B cell (primary cell): Measurements from ENCODE around the gene LRRC14B. TPM values are rescaled to one million over a fixed set of nuclear protein-coding genes. Genes with fewer than 3 reads are reported as not detected.
"Not testable (repeated sequence)": the region's sequence is repeated elsewhere in the genome, so short reads cannot be mapped to it uniquely, and the experiment has no call there.

Experiments used
- ATAC-seq: fragments of 200-7000 bp; cut with Tn5 transposase; one replicate; pipeline ENCODE4 v1.10.0; 2021; ENCODE audit warnings: low read depth, mild to moderate bottlenecking, moderate number of reproducible peaks, moderate library complexity
- CTCF ChIA-PET: fragments of 350-600 bp; sonication (Branson Sonifier 250); formaldehyde crosslinking; loops from one replicate; lab custom pipeline; 2021; ENCODE audit warnings: antibody characterized with exemption, inconsistent platforms; lab: Charles Lee
- POLR2A ChIA-PET: fragments of 350-600 bp; sonication (Branson Sonifier 250); formaldehyde crosslinking; loops from one replicate; lab custom pipeline; 2021; ENCODE audit warnings: antibody characterized with exemption; lab: Charles Lee
- DNase-seq: peaks from one replicate; pipeline ENCODE4 v3.0.0; 2013
- H2AFZ ChIP-seq: 2 replicates; pipeline ENCODE4 v1.6.1; 2012; ENCODE audit warnings: mild to moderate bottlenecking, low read depth, low read length; ENCODE audit not compliant: insufficient read depth, poor library complexity, severe bottlenecking
- H3K27ac ChIP-seq, 2 donors: 1 replicate in 1 of 2; 2 replicates in 1 of 2; pipeline ENCODE4 v1.5.1; 2012 to 2013; ENCODE audit warnings: low read length in 2 of 2, mild to moderate bottlenecking in 2 of 2, moderate library complexity in 1 of 2
- H3K27me3 ChIP-seq, 4 experiments: fragments of 200-600 bp in 1 of 4; sonication (generic) in 1 of 4; replicated peaks in 1 of 4; 1 replicate in 2 of 4; 2 replicates in 2 of 4; pipeline versions ENCODE4 v1.6.1 to v1.7.0; 2013 to 2016; ENCODE audit warnings: low read length in 3 of 4, mild to moderate bottlenecking in 2 of 4, mixed read lengths in 1 of 4, moderate library complexity in 1 of 4; ENCODE audit not compliant: insufficient read depth in 4 of 4, control insufficient read depth in 3 of 4; ENCODE audit errors: control extremely low read depth in 1 of 4
- H3K36me3 ChIP-seq, 2 experiments: replicated peaks in 1 of 2; 1 replicate in 1 of 2; 2 replicates in 1 of 2; pipeline versions ENCODE4 v1.6.1 to v1.7.1; 2013; ENCODE audit warnings: low read length in 1 of 2; ENCODE audit not compliant: insufficient read depth in 2 of 2, control insufficient read depth in 1 of 2; ENCODE audit errors: control extremely low read depth in 1 of 2, extremely low read depth in 1 of 2
- H3K4me1 ChIP-seq, 2 donors: fragments of 200-600 bp in 1 of 2; sonication (generic) in 1 of 2; 1 replicate in 1 of 2; 2 replicates in 1 of 2; pipeline versions ENCODE4 v1.5.1 to v1.6.1; 2013 to 2017; ENCODE audit warnings: low read length in 2 of 2; ENCODE audit not compliant: control insufficient read depth in 2 of 2, insufficient read depth in 2 of 2
- H3K4me2 ChIP-seq: replicated peaks from 2 replicates; pipeline ENCODE3; 2012; ENCODE audit warnings: mild to moderate bottlenecking, low read depth, low read length; ENCODE audit not compliant: poor library complexity, severe bottlenecking
- H3K4me3 ChIP-seq, 5 experiments: fragments of 200-600 bp in 1 of 5; sonication (generic) in 1 of 5; 1 replicate in 3 of 5; 2 replicates in 2 of 5; pipeline versions ENCODE4 v1.5.1 to v1.7.0; 2011 to 2016; ENCODE audit warnings: low read length in 4 of 5, mild to moderate bottlenecking in 4 of 5, low read depth in 2 of 5, control low read depth in 1 of 5, moderate library complexity in 1 of 5; ENCODE audit not compliant: insufficient read depth in 1 of 5; ENCODE audit errors: control extremely low read depth in 1 of 5, extremely low read depth in 1 of 5
- H3K79me2 ChIP-seq: fragments of 200-600 bp; sonication (generic); one replicate; pipeline ENCODE4 v1.6.0; 2016; ENCODE audit warnings: low read length; ENCODE audit not compliant: control insufficient read depth, insufficient read depth
- H3K9ac ChIP-seq: fragments of 200-600 bp; sonication (generic); 2 replicates; pipeline ENCODE4 v1.6.1; 2017; ENCODE audit warnings: mild to moderate bottlenecking, low read length, moderate library complexity
- H3K9me3 ChIP-seq, 3 donors: one replicate each; pipeline versions ENCODE4 v1.6.1 to v1.7.1; 2013; ENCODE audit warnings: low read length in 2 of 3; ENCODE audit not compliant: control insufficient read depth in 2 of 3, insufficient read depth in 1 of 3; ENCODE audit errors: control extremely low read depth in 1 of 3
- H4K20me1 ChIP-seq: 2 replicates; pipeline ENCODE4 v1.6.0; 2012; ENCODE audit warnings: mild to moderate bottlenecking, low read length; ENCODE audit not compliant: insufficient read depth, control insufficient read depth, poor library complexity, severe bottlenecking
- H3K27ac Mint-ChIP-seq: one replicate; pipeline ENCODE4 v1.8.0; 2021; ENCODE audit warnings: mixed read lengths
- H3K27me3 Mint-ChIP-seq: one replicate; pipeline ENCODE4 v1.8.0; 2021; ENCODE audit warnings: mixed read lengths
- H3K4me1 Mint-ChIP-seq: one replicate; pipeline ENCODE4 v1.8.0; 2021; ENCODE audit warnings: mixed read lengths
- H3K4me3 Mint-ChIP-seq: one replicate; pipeline ENCODE4 v1.8.0; 2021; ENCODE audit warnings: mixed read lengths
- H3K9me3 Mint-ChIP-seq: one replicate; pipeline ENCODE4 v1.8.0; 2022; ENCODE audit warnings: mixed read lengths; ENCODE audit not compliant: insufficient read depth
- CTCF ChIP-seq: fragments of 200-600 bp; IDR thresholded peaks from one replicate; pipeline ENCODE4 v1.8.0; 2022; ENCODE audit warnings: antibody characterized with exemption, mild to moderate bottlenecking
- WGBS: methylation state at CpG from one replicate; pipeline ENCODE4 v1.1.5; 2013; ENCODE audit warnings: missing lambda C conversion rate; ENCODE audit not compliant: insufficient coverage; 5-methylcytosine and 5-hydroxymethylcytosine counted together
- intact Hi-C: fragments of 100-400 bp; cut with micrococcal nuclease; formaldehyde crosslinking; loops from one replicate; pipeline ENCODE4 v1.10.0; 2022
- polyA plus RNA-seq: library from polyadenylated mRNA; depleted of rRNA; stranded (reverse); fragments of >200 nt; gene quantifications from 2 replicates; pipeline ENCODE4 v1.2.3, GENCODE V29; 2012
- total RNA-seq, 2 donors: library from RNA; stranded (reverse); fragments of 120-200 nt in 1 of 2; gene quantifications; 1 replicate in 1 of 2; 2 replicates in 1 of 2; pipeline versions ENCODE4 v1.2.3 to v1.2.4, GENCODE V29; 2013 to 2022

Gene LRRC14B
- total and polyA plus RNA-seq, 2 donors (not counting 1 experiment from before 2014, with no cell fraction given) = 0.06 TPM; not detected in 1

DNA sequence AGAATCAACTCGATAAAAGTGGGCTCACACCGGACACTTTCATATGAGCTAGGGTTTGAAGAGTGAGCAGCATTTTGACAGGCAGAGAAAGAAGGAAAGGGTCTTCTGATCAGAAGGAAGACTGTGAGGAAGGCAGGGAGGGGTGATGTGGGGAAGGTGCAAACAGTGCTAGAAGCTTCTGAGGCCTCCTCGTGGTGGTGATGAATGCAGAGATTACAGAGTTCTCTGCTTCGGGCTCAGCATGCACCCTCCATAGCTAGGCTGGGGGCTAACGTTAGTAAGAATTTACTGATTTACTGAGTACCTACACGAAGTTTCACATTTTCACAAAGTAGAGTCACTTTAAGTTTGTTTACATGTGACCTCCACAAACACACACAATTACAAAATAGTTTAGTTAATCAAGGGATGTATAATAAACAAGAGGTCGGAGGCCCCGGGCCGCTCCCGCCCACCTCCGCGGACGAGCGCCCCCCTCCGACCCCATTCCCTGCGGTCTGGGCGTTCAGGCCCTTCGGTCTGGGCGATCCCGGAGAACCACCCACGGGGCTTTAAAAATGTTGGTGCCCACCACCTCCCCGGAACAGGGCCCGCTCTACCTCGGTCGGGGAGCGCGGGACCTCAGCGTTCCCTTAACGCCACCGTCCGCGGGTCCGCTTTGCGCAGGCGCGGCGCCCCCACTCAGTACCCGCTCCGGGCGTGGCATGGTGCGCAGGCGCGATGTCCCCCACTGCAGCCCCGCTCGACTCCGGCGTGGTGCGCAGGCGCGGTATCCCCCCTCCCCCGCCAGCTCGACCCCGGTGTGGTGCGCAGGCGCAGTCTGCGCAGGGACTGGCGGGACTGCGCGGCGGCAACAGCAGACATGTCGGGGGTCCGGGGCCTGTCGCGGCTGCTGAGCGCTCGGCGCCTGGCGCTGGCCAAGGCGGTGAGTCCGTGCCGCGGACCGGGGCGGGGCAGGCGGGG is 26.5 kb downstream of the LRRC14B start, which contains the start of the genes CCDC127 and SDHA:
CCDC127 (minus strand) TSS at position 660 of the 963 bp plus-strand sequence. CDS start 1,304 bp downstream, outside the sequence.
SDHA (plus strand) TSS at position 827 of the 963 bp plus-strand sequence; CDS start at position 863, 36 bp downstream.
- Histone ChIP-seq H3K4me3 (peak within 1 kb of the TSS; percentile 67 to 93 (median 90)), H3K4me1 (peaks cover 6 to 23% of the 10 kb centered on the region in 2 donors), H3K9ac (peak within 1 kb of the TSS; percentile 76), H3K4me2 (peak within 1 kb of the TSS; percentile 90), H3K27ac (peak within 1 kb of the TSS; percentile 68 to 83), H2AFZ (peak within 1 kb of the TSS; percentile 79), H3K79me2 (peaks cover 75% of the 10 kb centered on the region), H4K20me1 (peaks cover 27% of the 10 kb centered on the region)
- ChIA-PET POLR2A (interaction anchor here (0.6 to 1.9 kb wide), 3 partner anchors 15 to 175 kb away, joined by 3 to 10 read pairs (median 4); partner anchors contain the start of gene PDCD6), CTCF (interaction anchor here (1.3 to 3.5 kb wide), 2 partner anchors 10 to 29 kb away, joined by 4 to 19 read pairs; no protein-coding TSS in a partner anchor)
- not testable (repeated sequence) for H3K36me3 ChIP-seq, H3K27me3 ChIP-seq, H3K9me3 ChIP-seq, H3K27me3 Mint-ChIP-seq, H3K9me3 Mint-ChIP-seq
- peak; percentile 20 for TF ChIP-seq CTCF
- H3K27ac Mint-ChIP-seq = peak within 1 kb of the TSS; percentile 94
- H3K4me1 Mint-ChIP-seq = peaks cover 60% of the 10 kb centered on the region
- WGBS = under 1% methylated on average over 66 of the region's 75 CpGs
- ATAC-seq (peak; percentile 85), DNase-seq (peak; percentile 99)
- intact Hi-C loops = loop anchor here (1.0 kb wide), 2 partner anchors 29 to 54 kb away; partner anchors contain the start of gene PDCD6
- H3K4me3 Mint-ChIP-seq = peak within 1 kb of the TSS; percentile 96
